NCI-H460 (cell line): ENCODE data around the gene FILIP1L. TPM values are rescaled to one million over a fixed set of nuclear protein-coding genes. Genes with fewer than 3 reads are reported as not detected.
A peak's percentile ranks its signal among the peaks of the same experiment; 100 is the strongest.

ENCODE experiments used
- DNase-seq: peaks from one replicate; pipeline ENCODE4 v3.0.0-alpha.2; 2016; ENCODE audit warnings: low read depth; ENCODE audit errors: extremely low read depth
- small RNA-seq, 2 experiments: library from RNA; depleted of rRNA; stranded (forward); fragments of <200 nt; gene quantifications; one replicate each; pipeline ENCODE3, GENCODE V24; 2014
- total RNA-seq: library from RNA; depleted of rRNA; stranded (reverse); fragments of >200 nt; shearing (Covaris generic); gene quantifications from 2 replicates; pipeline ENCODE4 v1.2.3, GENCODE V29; 2014; rRNA removed

FILIP1L gene
- total RNA-seq, 1 experiment from 2014 or later: 0.05 TPM

DNA sequence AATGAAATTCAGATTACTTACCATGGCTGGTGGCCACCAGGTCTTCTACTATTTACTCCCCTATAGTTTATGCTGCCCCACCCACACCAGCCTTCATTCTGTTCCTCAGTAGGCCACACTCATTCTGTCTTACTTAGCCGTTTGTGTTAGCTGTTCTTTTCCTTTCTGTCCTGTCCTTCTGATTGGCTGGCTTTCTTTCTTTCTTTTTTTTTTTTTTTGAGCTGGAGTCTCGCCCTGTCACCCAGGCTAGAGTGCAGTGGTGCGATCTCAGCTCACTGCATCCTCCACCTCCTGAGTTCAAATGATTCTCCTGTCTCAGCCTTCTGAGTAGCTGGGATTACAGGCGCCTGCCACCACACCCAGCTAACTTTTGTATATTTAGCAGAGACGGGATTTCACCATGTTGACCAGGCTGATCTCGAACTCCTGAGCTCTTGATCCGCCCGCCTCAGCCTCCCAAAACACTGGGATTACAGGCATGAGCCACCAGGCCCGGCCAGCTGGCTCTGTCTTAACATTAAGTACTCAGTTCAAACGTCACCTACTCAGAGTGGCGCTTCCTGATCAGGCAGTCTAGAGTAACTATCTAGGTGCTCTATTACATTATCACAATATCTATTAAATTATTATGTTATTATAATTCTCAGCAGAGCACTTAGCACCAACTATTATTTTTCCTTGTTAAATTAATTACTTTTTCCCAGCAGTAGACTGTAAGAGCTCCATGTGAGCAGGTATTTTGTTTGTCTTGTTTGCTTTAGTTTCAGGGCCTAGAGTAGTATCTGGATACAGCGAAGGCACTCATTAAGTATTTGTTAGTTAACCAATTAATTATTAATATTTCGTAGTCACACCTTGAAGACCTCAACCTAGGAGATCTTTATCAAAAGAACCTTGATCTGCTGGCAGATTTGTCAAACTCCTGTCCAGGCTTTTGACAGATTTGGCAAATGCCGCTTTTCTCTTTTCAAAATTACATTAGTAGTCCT is 290.3 kb downstream of the FILIP1L start:
- no peak for DNase-seq

DNA sequence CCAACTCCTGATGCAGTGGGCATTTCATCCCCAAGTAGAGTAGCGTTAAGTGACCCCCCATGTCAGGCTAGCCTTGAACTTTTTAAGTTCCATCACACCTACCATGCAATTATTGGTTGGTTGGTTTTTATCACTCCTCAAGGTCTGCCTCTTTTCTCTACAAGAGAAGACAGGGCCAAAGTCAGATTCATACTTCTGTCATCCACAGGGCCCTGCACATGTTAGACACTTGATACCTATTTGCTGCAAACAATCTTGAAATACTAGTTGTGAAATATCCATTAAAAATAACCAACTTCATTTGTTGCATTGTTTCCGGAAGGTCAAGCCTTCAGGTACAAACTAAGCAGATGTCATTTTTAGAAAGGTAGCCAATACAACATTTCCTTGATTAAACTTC is 295.5 kb downstream of the FILIP1L start:
- no peak for DNase-seq

DNA sequence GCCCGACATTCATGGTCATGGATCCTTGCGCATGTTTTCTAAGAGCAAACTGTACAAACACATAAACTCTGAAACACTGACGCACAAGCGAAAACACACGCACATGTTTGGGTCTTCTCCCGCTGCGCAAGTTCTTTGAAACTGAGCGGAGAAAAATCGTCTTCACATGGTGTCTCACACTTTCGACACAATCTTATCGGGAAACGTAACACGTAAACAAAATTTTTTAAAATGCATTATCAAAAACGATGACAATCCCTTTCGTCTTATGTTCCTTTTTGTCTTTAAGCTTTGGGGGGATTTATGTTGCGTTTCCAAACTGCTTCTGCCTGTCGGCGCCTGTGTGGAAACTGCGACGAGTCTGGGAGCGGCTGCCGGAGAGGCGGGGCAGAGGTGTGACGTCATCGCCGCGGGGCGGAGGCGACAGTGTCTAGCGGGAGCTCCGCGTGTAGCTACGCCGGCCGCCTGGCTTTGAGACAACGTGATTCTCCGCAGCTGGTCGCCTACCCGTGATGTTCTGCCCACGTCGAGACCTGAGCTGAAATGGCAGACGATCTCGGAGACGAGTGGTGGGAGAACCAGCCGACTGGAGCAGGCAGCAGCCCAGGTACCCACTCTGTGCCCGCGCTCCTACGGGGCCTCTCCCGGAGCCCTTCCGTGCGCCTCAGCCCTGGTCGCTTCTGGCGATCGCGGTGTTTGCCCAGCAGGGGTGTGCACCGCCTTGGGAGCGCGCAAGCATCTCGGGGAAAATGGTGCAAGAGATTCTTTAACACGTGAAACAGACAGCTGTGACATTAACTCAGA is 296.7 kb downstream of the FILIP1L start, which contains the start of gene CMSS1:
Gene CMSS1, plus strand, starts transcription at position 426 of the 804 bp plus-strand sequence.
- DNase-seq: peak; percentile 82

DNA sequence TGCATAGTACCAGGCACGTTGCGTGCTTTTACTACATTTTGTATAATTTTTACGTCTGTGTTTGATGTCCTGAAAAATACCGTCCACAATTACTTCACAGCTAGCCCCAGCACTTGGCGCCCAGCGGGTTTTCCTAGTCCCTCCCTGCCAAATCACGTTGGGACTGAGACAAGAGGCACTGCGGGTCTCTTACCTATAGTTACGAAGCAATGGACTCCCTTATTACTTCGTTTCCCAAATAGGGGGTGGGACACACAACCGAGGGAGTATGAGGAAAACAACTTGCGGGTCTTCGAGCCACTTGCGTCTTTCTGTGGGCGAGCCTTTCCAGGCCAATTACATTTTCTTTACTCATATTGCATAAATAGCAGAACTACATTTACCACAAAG is 297.3 kb downstream of the FILIP1L start:
- DNase-seq: no peak

DNA sequence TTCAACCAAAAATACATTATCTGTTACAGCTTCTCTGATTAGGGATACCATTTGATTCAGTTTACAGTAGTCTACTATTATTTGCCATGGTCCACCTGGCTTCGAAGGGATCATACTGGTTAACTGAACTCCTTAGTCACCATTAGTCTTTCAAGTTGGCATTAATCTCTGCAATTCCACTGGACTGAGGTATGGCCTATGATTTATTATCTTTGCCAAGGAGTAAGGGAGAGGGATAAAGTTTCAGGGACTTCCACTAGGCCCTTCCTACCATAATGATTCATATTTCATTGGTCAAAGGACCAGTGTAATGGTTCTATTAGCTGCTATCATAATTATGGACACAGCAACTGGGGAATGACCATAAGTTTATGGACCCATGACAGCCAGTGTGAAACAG is 303.9 kb downstream of the FILIP1L start:
- no peak for DNase-seq

DNA sequence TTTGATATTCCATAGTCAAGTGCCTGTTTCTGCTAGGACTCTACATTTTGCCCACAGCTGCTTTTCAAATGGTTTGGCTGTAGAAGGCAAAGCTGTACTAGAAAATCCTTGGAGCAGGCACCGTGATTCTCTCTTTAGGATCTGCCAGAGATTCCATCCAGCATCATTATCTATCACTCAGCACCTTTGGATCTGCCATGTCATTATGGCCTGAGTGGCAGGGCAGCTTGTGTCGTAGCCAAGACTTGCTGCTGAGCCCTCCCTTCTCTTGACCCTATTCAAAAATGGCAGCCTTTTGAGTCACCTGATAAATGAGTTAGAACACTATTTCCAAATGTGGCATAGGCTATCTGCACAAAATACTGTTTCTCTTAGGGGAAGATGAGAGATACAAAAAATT is 304.7 kb downstream of the FILIP1L start:
- DNase-seq: no peak

DNA sequence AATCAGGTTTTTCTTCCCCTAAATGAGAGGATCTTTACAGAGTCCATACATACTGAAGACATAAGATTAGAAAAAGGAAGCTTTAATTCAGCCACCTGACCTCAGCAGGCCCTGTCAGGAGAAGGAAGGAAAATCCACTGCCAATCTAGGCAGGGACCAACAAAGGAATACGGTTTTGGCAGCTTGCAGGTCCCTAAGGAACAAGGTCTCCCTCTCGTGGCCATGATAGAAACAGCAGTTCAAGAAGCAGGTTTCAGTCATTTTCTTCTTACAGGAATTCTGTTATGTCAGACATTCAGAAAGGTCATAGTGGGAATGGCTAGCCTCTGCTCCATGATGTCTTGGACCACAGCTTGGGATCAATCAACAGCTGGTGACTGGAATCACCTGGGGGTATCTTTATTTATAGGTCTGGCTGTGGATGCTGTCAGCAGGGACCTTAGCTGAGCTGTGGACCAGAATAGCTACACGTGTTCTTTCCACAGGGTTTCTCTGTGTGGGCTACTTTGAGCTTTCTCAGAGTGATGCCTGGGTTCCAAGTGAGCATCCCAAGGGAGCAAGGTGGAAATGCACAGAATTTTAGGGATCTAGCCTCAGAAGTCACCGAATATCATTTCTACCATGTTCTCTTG is 306.0 kb downstream of the FILIP1L start:
- DNase-seq: peak; percentile 57

DNA sequence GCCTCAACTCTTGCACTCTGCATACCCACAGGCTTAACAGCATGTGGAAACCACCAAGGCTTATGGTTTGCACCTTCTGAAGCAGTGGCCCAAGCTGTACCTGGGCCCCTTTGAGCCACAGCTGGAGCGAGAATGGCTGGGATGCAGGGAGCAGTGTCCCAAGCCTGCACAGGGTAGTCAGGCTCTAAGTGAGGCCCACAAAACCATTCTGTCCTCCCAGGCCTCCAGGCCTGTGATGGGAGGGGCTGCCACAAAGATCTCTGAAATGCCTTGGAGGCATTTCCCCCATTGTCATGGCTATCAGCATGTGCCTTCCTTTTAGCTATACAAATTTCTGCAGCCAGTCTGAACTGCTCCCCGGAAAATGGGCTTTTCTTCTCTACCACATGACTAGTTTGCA is 309.1 kb downstream of the FILIP1L start:
- no peak for DNase-seq

DNA sequence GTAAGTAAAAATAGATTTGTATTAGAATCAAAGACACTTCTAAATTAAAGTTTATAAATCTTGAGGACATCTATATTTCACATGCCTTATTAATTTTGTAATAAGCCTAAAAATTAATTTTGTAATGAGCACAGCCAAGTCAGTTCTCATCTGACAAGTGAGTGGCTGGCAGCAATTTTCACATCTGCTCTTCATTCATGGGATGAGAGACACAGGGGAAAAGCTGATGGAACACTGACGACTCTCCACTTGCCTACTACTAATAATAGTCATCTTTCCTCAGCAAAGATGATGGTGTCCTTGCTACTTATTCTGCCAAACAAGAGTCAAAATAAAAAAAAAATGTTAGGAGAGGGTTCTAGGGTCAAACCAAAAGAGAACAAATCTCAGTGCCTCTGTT is 311.0 kb downstream of the FILIP1L start:
- no peak for DNase-seq

DNA sequence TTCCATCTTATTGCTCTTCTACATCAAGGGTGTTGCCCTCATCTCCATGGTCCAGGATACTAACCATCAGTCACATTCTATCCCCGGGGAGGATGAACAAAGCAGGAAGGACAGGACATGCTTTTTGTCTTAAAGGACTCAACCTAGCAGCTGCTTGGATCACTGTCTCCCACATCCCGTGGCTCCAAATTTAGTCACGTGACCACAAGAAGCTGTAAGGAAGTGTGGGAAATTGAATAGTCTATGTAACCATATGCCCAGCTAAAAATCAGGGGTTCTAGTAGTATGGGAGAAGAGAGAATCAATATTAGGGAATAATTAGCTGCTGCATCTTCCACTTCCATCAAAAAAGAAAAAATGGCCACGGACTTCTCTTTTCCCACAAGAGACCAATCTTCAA is 314.9 kb downstream of the FILIP1L start:
- no peak for DNase-seq

DNA sequence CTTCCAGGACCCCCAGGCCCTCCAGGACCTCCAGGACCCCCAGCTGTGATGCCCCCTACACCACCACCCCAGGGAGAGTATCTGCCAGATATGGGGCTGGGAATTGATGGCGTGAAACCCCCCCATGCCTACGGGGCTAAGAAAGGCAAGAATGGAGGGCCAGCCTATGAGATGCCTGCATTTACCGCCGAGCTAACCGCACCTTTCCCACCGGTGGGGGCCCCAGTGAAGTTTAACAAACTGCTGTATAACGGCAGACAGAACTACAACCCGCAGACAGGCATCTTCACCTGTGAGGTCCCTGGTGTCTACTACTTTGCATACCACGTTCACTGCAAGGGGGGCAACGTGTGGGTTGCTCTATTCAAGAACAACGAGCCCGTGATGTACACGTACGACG is 318.7 kb downstream of the FILIP1L start:
- no peak for DNase-seq

DNA sequence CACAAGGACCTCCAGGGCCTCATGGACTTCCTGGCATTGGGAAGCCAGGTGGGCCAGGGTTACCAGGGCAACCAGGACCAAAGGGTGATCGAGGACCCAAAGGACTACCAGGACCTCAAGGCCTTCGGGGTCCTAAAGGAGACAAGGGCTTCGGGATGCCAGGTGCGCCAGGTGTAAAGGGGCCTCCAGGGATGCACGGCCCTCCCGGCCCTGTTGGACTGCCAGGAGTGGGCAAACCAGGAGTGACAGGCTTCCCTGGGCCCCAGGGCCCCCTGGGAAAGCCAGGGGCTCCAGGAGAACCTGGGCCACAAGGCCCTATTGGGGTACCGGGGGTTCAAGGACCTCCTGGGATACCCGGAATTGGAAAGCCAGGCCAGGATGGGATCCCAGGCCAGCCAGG is 319.8 kb downstream of the FILIP1L start:
- DNase-seq: no peak

DNA sequence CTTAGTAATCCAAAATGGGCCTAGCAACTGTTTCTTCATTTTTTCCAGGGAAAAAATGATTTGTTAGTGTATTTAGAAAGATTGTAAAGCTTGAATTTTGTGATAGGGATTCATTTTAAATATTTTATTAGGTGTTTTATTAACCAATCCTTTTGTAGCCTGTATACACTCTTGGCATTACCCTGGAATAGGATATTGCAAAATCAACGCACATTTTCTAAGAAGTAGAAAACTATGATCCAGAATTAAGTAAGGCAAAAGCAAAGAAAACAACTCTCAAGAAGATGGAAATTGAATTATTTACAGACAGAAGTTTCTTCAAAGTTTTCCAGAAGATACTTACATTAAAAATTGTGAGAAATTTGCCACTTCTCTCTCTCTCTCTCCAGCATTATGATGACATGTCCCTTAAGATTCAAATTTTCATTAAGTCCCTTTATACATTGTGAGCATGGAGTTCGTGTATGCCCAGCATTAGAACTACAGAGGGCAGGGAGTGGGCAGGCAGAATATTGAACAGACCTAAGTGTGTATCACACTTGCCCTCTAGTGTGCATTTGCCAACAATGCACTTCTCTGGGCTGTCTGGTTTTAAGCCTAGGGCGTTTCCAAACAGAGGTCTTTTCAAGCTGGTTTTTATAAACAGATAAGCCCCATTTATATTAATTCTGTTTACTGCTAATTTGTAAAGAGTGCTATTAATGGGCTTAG is 325.1 kb downstream of the FILIP1L start:
- peak; percentile 48 for DNase-seq

Small RNA genes lying within 50 kb of the gene (small RNA-seq; reads per million reads assigned to genes)
- 0 reads per million in 2 experiments for gene MIR3921

Other genes with a start within 250 kb of the FILIP1L start
- 19.2 and 20.3 TPM in 2 replicates for gene TBC1D23, start 146.5 kb upstream of the FILIP1L start, total RNA-seq
- gene NIT2, start 220.3 kb upstream of the FILIP1L start, total RNA-seq: 59.5 and 61.9 TPM in 2 replicates